Esophagus muscularis mucosa (tissue), 4 donors: Measurements from ENCODE around the gene C19orf44. TPM values are rescaled to one million over a fixed set of nuclear protein-coding genes. Genes with fewer than 3 reads are reported as not detected.
"Not testable (repeated sequence)": the region's sequence is repeated elsewhere in the genome, so short reads cannot be mapped to it uniquely, and the experiment has no call there.

Experiments used
- DNase-seq: peaks from one replicate; pipeline ENCODE4 v3.0.0-alpha.2; 2017; ENCODE audit errors: extremely low spot score
- H3K27ac ChIP-seq, 4 donors: fragments of 200-600 bp; sonication (generic); replicated peaks in 1 of 4; 1 replicate in 3 of 4; 2 replicates in 1 of 4; pipeline ENCODE4 v1.5.1; 2016 to 2019; ENCODE audit warnings: mild to moderate bottlenecking in 1 of 4
- H3K27me3 ChIP-seq, 4 donors: fragments of 200-600 bp; sonication (generic); one replicate each; pipeline versions ENCODE4 v1.5.1 to v1.6.0; 2016 to 2019
- H3K36me3 ChIP-seq, 4 donors: fragments of 200-600 bp; sonication (generic); one replicate each; pipeline ENCODE4 v1.5.1; 2016 to 2019
- H3K4me1 ChIP-seq, 4 donors: fragments of 200-600 bp; sonication (generic); one replicate each; pipeline ENCODE4 v1.5.1; 2016 to 2019
- H3K4me3 ChIP-seq, 4 donors: fragments of 200-600 bp; sonication (generic); 1 replicate in 2 of 4; 2 replicates in 2 of 4; pipeline ENCODE4 v1.5.1; 2016 to 2019; ENCODE audit warnings: mild to moderate bottlenecking in 4 of 4, moderate library complexity in 1 of 4
- H3K9me3 ChIP-seq, 4 donors: fragments of 200-600 bp; sonication (generic); 1 replicate in 3 of 4; 2 replicates in 1 of 4; pipeline ENCODE4 v1.5.1; 2016 to 2019
- EP300 ChIP-seq: sonication (generic); formaldehyde crosslinking; IDR thresholded peaks from one replicate; pipeline ENCODE4 v1.6.1; 2017; ENCODE audit warnings: antibody characterized with exemption
- POLR2A ChIP-seq: fragments of 450-650 bp; IDR thresholded peaks from one replicate; pipeline ENCODE4 v1.6.1; 2017; ENCODE audit warnings: antibody characterized with exemption, moderate library complexity, mild to moderate bottlenecking, low read depth
- POLR2AphosphoS5 ChIP-seq, 2 donors: sonication (generic); formaldehyde crosslinking; IDR thresholded peaks; one replicate each; pipeline ENCODE4 v1.6.1; 2017; ENCODE audit warnings: antibody characterized with exemption in 2 of 2
- WGBS: methylation state at CpG from one replicate; pipeline ENCODE4 v1.1.5; 2018; 5-methylcytosine and 5-hydroxymethylcytosine counted together
- intact Hi-C: fragments of 100-400 bp; cut with DNase I; formaldehyde crosslinking; loops from one replicate; pipeline ENCODE4 v1.15.1; 2023
- total RNA-seq, 4 donors: library from RNA; depleted of rRNA; stranded (reverse); fragments of >200 nt; gene quantifications; one replicate each; pipeline versions ENCODE4 v1.1.0 to v1.2.1, GENCODE V29; 2016
- TF ChIP-seq, protein P1 (sequence below), 3 experiments: fragments of 200-600 bp in 2 of 3; fragments of 450-650 bp in 1 of 3; sonication (generic) in 2 of 3; IDR thresholded peaks; one replicate each; pipeline ENCODE4 v1.5.1; 2017 to 2019; ENCODE audit warnings: antibody characterized with exemption in 3 of 3, mild to moderate bottlenecking in 2 of 3, moderate library complexity in 1 of 3

Gene C19orf44
- total RNA-seq, 4 donors from 2014 or later, result 7.0 to 10.4 (median 8.5) TPM

DNA sequence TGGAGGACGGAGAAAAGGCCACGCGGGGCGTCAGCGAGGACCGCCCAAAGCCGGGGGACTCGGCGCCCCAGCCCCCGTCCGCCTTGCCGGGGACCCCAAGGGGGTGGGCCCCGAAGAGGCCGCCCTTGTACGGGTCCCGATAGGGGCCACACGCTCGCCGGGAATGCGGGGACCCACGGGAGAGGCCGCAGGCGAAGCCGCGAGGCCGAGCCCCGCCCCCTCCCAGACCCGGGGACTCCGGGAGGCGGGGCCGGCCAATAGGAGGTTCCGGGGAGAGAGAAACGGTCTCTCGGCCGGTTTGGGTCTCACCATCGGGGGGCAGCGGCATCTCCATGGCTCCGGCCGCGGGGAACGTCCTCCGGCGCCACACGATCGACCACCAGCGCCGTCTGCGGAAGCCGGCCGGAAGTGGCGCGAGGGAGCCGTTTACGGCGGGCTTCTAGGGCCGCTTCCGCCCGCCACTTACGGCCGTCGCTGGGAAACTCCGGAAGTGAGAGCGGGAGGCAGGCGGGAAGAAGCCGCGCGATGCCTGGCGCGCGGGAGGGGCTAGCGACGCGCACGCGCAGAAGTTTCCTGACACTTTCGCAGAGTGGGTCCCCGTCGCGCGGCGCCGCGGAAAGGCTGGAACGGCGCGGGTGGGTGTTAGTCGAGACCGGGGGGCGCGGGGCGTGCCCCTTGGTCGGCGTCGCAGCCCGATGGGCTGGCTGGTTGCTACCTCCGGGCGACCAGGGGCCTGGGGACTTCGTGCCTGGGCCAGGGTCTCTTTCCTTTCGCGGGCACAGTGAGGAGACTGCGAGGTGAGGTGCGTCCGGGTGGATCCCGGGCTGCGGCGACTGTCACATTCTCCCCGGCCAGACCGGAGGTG lies 46.1 kb downstream of the C19orf44 start, which contains the start of gene CHERP:
CHERP (minus strand) TSS at position 393 of the 865 bp plus-strand sequence; CDS start at position 334, 59 bp downstream.
- TF ChIP-seq POLR2A (peak; percentile 82), EP300 (no peak), POLR2AphosphoS5 (IDR thresholded peaks at IDR 0.05) (peak; percentile 95)
- TF ChIP-seq, protein P1, sequence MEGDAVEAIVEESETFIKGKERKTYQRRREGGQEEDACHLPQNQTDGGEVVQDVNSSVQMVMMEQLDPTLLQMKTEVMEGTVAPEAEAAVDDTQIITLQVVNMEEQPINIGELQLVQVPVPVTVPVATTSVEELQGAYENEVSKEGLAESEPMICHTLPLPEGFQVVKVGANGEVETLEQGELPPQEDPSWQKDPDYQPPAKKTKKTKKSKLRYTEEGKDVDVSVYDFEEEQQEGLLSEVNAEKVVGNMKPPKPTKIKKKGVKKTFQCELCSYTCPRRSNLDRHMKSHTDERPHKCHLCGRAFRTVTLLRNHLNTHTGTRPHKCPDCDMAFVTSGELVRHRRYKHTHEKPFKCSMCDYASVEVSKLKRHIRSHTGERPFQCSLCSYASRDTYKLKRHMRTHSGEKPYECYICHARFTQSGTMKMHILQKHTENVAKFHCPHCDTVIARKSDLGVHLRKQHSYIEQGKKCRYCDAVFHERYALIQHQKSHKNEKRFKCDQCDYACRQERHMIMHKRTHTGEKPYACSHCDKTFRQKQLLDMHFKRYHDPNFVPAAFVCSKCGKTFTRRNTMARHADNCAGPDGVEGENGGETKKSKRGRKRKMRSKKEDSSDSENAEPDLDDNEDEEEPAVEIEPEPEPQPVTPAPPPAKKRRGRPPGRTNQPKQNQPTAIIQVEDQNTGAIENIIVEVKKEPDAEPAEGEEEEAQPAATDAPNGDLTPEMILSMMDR (IDR thresholded peaks at IDR 0.05), result no peak

DNA sequence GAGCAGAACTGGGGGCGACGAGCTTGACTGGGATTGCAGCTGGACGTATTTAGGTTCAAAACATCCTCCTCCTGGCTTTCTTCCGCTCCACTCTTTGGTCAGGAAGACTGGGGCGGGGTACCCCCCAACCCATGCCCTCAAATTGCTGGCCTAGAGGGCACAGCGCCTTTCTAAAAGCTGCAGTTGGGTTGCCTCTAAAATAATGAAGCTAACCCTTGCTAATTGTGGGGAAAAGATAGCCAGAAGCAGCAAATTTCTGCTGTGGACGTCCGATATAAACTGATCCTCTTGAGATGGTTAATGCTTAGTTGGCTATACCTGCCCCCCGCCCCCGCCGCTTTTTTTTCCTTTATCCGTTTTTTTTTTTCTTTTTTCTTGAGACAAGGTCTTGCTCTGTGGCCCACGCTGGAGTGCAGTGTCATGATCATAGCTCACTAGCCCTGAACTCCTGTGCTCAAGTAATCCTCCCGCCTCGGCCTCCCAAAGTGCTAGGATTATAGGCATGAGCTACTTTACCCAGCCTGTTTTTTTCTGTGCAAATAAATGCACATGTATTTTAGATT lies 46.8 kb downstream of the C19orf44 start:
- H3K4me3 ChIP-seq, result peak overlapping the region; percentile 79 to 99 (median 86)
- H3K36me3 ChIP-seq, result peaks cover 0 to 21% (median 16%) of the 10 kb centered on the region in 4 donors
- TF ChIP-seq, protein P1 (IDR thresholded peaks at IDR 0.05), result no peak
- TF ChIP-seq POLR2AphosphoS5 (IDR thresholded peaks at IDR 0.05) (no peak), POLR2A (no peak)
- WGBS, result 5% methylated on average over 13 of the region's 15 CpGs
- no peaks in the 10 kb centered on the region for H3K9me3 ChIP-seq
- DNase-seq, result no peak
- peaks cover 38 to 65% (median 57%) of the 10 kb centered on the region in 4 donors for H3K4me1 ChIP-seq
- intact Hi-C loops, result no loop called here
- no peaks in the 10 kb centered on the region for H3K27me3 ChIP-seq
- H3K27ac ChIP-seq, result peak overlapping the region; percentile 83 to 94 (median 89)

More for the DNA sequence above, 46.1 kb downstream of the C19orf44 start, which contains the start of gene CHERP:
- intact Hi-C loops, result no loop called here
- under 1% methylated on average over 26 of the region's 108 CpGs for WGBS
- peak within 1 kb of the TSS; percentile 79 to 99 (median 86) for H3K4me3 ChIP-seq
- no peaks in the 10 kb centered on the region for H3K9me3 ChIP-seq
- no peaks in the 10 kb centered on the region for H3K27me3 ChIP-seq
- H3K27ac ChIP-seq, result peak within 1 kb of the TSS; percentile 83 to 94 (median 89)
- H3K4me1 ChIP-seq, result peaks cover 38 to 71% (median 62%) of the 10 kb centered on the region in 4 donors
- peak; percentile 96 for DNase-seq
- H3K36me3 ChIP-seq, result peaks cover 0 to 29% (median 21%) of the 10 kb centered on the region in 4 donors

DNA sequence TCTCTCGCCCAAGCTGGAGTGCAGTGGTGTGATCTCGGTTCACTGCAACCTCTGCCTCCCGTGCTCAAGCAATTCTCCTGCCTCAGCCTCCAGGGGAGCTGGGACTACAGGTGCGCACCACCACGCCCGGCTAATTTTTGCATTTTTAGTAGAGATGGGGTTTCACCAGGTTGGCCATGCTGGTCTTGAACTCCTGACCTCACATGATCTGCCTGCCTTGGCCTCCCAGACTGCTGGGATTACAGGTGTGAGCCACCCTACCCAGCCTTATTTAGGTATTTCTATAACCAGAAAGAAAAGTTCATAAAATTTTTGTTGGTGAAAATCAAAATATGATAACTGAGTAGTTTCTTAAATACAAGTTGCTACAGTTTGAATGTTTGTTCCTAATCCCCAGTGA lies 47.5 kb downstream of the C19orf44 start:
- peaks cover 33 to 57% (median 50%) of the 10 kb centered on the region in 4 donors for H3K4me1 ChIP-seq
- intact Hi-C loops, H3K9me3 ChIP-seq, H3K27me3 ChIP-seq, DNase-seq, H3K27ac ChIP-seq, H3K4me3 ChIP-seq: not testable (repeated sequence)
- 90% methylated on average over 6 of the region's 6 CpGs for WGBS
- H3K36me3 ChIP-seq, result peaks cover 0 to 14% (median 11%) of the 10 kb centered on the region in 4 donors

DNA sequence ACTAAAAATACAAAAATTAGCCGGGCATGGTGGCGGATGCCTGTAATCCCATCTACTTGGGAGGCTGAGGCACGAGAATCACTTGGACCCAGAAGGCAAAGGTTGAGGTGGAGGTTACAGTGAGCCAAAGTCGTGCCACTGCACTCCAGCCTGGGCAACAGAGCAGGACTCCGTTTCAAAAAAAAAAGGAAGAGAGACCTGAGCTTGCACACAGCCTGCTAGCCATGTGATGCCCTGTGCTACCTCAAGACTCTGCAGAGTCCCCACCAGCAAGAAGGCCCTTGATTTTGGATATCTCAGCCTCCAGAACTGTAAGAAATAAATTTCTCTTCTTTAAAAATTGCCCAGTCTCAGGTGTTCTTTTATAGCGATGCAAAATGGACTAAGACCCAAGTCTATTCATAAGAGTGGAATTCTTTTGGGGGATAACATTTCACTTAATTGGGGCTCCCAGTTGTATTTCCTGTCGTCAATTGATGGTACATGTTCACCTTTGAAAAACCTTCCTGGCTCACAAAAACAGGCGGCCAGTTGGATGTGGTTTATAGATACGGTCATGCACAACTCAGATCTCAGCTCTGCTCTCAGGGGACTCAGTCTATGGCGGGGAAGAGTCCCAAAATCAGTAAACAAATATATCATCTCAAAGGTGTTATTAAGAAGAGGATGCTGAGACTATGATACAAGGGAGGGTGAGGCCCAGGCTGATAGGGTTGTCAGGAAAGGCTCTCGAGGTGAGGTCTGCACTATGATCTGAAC lies 48.5 kb downstream of the C19orf44 start:
- H3K4me1 ChIP-seq, result peaks cover 29 to 51% (median 42%) of the 10 kb centered on the region in 4 donors
- no peaks in the 10 kb centered on the region for H3K27me3 ChIP-seq
- H3K4me3 ChIP-seq, result no peak overlapping the region
- no peak overlapping the region for H3K27ac ChIP-seq
- peaks cover 0 to 11% (median 8%) of the 10 kb centered on the region in 4 donors for H3K36me3 ChIP-seq
- no peak for TF ChIP-seq EP300
- no peak for TF ChIP-seq POLR2AphosphoS5 (IDR thresholded peaks at IDR 0.05)
- TF ChIP-seq, protein P1 (IDR thresholded peaks at IDR 0.05), result no peak
- TF ChIP-seq POLR2A, result no peak
- no peak for DNase-seq
- no peaks in the 10 kb centered on the region for H3K9me3 ChIP-seq
- 89% methylated on average over 11 of the region's 11 CpGs for WGBS
- intact Hi-C loops, result no loop called here

DNA sequence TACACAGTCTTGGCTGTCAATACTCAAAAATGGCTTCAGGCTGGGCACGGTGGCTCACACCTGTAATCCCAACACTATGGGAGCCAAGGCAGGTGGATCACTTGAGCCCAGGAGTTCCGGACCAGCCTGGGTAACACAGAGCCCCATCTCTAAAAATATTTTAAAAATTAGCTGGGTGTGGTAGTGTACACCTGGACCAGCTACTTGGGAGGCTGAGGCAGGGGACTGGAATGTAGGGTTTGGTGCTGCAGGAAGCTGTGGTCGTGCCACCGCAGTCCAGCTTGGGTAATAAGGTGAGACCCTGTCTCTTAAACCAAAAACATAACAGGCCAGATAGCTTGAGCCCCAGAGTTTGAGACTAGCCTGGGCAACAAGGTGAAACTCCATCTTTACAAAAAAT lies 52.8 kb downstream of the C19orf44 start:
- 93% methylated on average over 4 of the region's 4 CpGs for WGBS
- DNase-seq, result no peak
- H3K9me3 ChIP-seq, result no peaks in the 10 kb centered on the region
- TF ChIP-seq, protein P1 (IDR thresholded peaks at IDR 0.05), result no peak
- no peak for TF ChIP-seq EP300
- intact Hi-C loops, result no loop called here
- no peak overlapping the region for H3K4me3 ChIP-seq
- H3K27ac ChIP-seq, result no peak overlapping the region
- peaks cover 13 to 46% (median 36%) of the 10 kb centered on the region in 4 donors for H3K36me3 ChIP-seq
- peaks cover 0 to 16% (median 9%) of the 10 kb centered on the region in 4 donors for H3K4me1 ChIP-seq
- H3K27me3 ChIP-seq, result no peaks in the 10 kb centered on the region

DNA sequence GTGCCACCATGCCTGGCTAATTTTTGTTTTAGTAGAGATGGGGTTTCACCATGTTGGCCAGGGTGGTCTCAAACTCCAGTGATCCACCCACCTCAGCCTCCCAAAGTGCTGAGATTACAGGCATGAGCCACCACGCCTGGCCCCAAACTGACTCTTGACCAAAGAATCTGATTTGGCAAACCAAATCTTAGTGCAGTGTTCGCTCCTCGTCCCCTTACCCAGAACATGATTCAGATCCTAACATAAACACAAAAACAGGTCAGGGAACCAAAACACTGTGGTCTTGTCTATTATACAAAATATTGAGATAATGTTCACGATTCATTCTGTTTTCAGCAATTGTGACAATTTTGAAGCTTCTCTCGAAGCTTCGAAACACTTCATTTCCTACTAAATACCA lies 55.7 kb downstream of the C19orf44 start:
- H3K27ac ChIP-seq, H3K9me3 ChIP-seq, H3K27me3 ChIP-seq, intact Hi-C loops, DNase-seq, H3K4me1 ChIP-seq, H3K4me3 ChIP-seq: not testable (repeated sequence)
- 97% methylated on average over 6 of the region's 6 CpGs for WGBS
- H3K36me3 ChIP-seq, result peaks cover 19 to 76% (median 63%) of the 10 kb centered on the region in 4 donors
